Forelimb muscle (tissue), 1 donor: ENCODE results near the gene RNASE1. TPM values are rescaled to one million over a fixed set of nuclear protein-coding genes. Genes with fewer than 3 reads are reported as not detected.
"Not testable (repeated sequence)": the region's sequence is repeated elsewhere in the genome, so short reads cannot be mapped to it uniquely, and the experiment has no call there.

Experiments
- DNase-seq: peaks from one replicate; pipeline ENCODE4 v3.0.0-alpha.2; 2013; ENCODE audit warnings: low read depth
- polyA plus RNA-seq: library from polyadenylated mRNA; unstranded; fragments of 120-200 nt; gene quantifications from one replicate; pipeline ENCODE4 v1.2.1, GENCODE V29; 2013; ENCODE audit not compliant: insufficient read length

Gene RNASE1
- polyA plus RNA-seq = 162 TPM

GRCh38 chr14:20802341-20803084, at the start of gene RNASE1:
Gene RNASE1, minus strand, starts transcription at chr14:20802844. Its CDS starts 776 bp downstream, at chr14:20802068.
- DNase-seq = no peak

DNA sequence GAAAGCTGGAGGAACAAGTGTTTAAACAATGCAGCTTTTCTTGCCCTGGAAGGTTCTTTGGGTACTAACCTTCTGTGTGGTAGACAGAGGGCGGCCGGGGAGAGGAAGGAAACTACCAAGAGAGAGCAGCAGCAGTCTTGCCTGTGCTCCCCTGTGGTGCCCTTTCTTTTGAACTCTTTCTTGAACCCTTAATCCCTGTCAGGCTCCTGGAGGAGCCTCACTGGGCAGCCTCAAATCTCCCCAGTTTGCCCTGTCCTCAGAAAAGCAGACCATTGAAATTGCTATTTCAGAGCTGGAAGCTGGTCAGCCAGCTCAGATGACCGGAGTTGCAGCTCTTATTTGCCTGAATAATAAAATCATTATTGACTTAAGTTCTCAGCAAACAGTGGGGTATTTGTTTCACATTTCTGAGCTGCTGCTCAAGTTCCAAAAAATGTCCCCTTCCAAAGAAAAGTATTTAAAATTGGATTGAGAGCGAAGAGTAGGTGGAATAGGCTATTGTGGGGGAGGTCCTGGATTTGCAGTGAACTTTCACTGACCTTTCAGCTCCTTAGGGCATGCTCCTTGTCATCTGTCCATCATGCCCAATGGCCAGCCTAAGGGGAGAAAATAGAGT, 46.4 kb upstream of the RNASE1 start:
- no peak for DNase-seq

DNA sequence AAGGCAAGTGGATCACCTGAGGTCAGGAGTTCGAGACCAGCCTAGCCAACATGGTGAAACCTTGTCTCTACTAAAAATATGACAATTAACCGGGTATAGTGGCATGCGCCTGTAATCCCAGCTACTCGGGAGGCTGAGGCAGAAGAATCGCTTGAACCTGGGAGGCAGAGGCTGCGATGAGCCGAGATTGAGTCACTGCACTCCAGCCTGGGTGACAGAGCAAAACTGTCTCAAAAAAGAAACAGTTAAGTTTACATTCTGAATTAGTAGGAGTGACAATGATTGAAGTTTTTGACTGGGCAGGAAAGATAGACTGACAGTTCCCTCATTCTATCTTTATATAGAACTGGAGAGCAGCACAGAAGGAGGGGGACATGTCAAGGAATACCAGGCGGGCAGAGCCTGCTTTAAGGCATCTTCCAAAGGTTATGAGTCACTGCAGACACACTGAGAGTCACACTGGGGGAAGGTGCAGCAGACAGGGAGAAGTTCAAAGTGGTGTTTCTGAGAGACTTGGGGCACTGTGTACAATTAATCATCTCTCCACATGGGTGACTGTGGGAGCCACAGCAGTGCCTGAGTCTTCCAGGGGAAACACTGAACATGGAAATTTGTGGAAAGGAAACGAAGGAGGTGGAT, 45.8 kb upstream of the RNASE1 start:
- DNase-seq = no peak

- DNase-seq = no peak
Measured at GRCh38 chr14:20846560-20846959, 43.9 kb upstream of the RNASE1 start.

GRCh38 chr14:20841096-20841495, 38.5 kb upstream of the RNASE1 start:
- DNase-seq = no peak

- DNase-seq = no peak
Measured at GRCh38 chr14:20837831-20838230, 35.2 kb upstream of the RNASE1 start.

GRCh38 chr14:20836668-20837338, 34.2 kb upstream of the RNASE1 start:
- DNase-seq = no peak

DNA sequence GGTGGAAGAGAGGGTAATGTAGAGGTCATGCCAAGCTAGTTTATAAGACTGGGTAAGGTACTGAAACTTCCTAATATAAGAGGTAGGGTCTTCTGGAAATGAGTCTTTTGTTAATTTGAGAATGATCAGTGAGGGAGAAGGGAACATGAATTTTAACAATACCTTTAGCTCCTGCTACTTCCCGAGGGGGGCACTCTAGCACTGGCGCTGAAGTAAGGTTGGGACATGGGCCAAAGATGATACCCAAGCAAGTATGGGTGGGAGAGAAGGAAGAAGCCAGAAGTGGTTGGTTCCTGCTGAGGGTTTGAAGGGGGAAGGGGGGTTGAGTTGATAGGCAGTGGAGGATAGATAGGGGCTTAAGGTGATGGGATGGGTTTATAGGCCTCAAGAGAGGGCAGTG, 32.3 kb upstream of the RNASE1 start:
- no peak for DNase-seq

DNA sequence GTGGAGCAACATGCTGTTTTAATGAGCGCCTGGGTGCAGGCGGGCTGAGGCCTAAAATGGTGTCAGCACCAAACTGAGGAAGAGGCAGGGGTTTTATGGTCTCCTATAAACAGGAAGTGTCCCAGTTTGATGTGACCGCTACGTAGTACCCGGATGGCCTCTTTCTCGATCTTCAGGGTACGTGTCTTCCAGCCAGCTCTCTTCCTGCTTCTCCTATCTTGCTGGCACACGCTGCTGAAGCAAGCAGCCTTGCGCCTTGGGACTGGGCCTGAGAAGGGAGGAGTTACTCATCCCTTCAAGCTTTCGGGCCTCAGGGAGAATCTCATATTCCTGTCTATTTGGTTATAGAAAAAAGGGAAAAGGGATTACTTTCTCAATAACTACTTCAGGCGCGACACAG, 28.2 kb upstream of the RNASE1 start:
- no peak for DNase-seq

GRCh38 chr14:20828024-20828694, 25.5 kb upstream of the RNASE1 start:
- DNase-seq = not testable (repeated sequence)

DNA sequence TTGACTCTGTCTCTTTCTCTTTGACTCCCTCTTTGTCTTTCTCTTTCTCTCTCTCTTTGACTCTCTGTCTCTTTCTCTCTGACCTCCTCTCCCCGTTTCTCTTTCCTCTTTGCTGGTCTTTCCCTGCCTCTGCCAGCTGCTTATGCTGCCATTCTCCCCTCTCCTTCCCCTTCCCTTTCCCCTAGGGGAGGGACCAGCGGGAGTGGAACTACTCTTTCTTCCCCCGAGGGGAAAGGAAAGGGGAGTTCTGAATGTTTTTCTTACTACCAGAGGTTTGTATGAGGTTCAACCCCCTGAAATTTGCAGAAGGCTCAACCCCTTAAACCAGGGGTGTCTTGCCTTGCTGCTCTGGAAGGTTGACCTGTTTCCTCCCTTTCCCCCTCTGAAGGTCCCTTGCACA, 24.7 kb upstream of the RNASE1 start:
- DNase-seq = no peak

- DNase-seq = not testable (repeated sequence)
Measured at GRCh38 chr14:20826666-20827065, 24.0 kb upstream of the RNASE1 start.

DNA sequence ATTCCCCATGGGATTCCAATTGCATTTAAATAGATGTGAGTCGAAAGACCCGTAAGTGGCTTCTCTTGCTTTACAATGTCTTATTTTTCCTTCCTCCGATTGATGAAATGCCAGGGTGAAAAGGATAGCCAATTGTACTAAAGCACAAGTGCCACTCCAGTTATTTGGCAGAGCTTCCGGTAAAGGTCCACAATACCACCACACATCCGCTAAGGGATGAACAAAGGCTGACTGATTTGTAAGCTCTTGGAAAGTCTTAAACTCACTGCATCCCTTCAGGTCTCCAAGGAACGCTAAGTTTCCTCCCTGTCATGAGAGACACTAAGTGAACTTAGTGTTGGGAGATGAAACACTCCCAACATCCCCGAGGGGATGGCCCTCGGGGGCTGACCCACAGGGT, 21.2 kb upstream of the RNASE1 start:
- no peak for DNase-seq

- not testable (repeated sequence) for DNase-seq
Measured at GRCh38 chr14:20821521-20822108, 19.0 kb upstream of the RNASE1 start.

- no peak for DNase-seq
Measured at GRCh38 chr14:20820063-20820904, 17.6 kb upstream of the RNASE1 start.

DNA sequence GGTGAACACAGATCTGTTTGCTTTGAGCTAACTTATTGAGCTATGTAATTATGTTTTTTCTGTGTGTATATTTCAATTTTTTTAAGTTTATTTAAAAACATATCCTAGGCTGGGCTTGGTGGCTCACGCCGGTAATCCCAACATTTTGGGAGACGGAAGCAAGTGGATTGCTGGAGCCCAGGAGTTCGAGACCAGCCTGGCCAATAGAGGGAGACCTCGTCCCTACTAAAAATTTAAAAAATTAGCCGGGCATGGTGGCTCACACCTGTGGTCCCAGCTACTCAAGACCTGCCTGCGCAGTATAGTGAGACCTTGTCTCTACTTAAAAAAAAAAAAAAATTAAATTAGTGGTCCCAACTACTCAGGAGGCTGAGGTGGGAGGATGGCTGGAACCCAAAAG, 16.2 kb upstream of the RNASE1 start:
- DNase-seq = no peak

- DNase-seq = not testable (repeated sequence)
Measured at GRCh38 chr14:20815946-20816345, 13.3 kb upstream of the RNASE1 start.

DNA sequence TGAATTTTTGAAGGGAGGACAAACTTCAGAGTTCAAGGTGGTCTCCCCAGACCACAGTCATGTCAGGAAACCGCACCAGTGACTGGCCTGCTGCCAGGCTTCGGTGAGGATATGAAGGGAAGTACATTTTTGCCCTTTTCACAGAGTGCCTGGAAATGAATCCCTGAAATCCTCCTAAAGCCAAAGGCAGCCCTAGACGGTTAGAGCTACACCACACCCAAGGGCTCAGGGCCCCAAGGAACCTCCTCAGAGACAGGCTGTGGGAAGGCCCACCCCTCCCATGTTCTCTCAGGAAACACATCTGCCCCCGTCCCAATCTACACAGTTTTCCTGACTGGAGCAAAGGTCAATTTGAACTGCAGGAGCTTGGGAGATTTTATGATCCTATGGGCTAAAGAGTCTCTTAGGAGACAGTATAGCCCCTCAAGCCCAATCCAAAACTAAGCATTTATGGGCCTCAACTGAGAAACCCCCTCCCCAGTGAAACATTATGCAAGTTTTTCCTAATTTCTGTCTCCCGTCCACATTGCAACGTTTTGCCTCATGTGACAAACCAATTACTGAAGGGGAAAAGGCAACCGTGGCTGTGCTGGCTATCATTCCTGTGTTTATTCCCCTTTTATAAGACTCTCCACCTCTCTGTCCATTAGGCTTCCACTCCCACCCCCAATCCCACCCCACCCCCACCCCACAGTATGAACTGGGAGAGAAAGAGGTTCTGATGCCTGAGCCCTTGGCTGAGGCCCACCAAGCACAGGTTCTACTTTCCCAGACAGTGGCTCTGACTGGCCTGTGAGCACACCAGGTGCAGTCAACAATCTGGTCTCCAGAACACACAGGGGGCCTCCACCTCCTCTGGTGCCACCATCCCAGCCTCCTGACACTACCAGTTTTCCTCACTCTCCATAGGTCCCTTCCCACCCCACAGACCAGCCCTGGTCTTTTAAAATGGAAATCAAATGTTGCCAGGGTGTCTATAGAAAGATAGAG, 9.6 kb upstream of the RNASE1 start:
- no peak for DNase-seq

DNA sequence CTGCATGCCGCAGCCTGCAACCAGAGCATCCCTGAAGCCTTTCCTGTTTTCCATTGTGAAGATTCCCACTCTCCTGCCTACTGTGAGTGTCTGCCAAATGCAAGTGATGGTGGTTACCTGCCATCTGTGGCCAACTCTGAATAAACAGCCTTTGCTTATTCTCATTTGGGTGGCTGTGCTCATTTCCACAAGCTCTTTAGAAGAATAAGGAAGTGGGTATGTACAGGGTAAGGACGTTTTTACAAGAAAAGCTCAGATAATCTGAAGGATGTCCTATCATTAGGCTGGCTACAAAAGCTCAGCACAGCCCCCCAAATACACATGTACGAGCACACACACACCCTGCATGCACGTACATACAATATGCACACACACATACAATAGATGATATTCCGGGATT, 7.3 kb upstream of the RNASE1 start:
- no peak for DNase-seq
